LNCAP (cell line): Measurements from ENCODE around the gene CYBC1.

Source experiments
- TF ChIP-seq, protein P1 (sequence below): fragments of 450-650 bp; IDR thresholded peaks from 2 replicates; pipeline ENCODE4 v1.5.1; 2017; ENCODE audit warnings: mild to moderate bottlenecking

CYBC1 gene

DNA sequence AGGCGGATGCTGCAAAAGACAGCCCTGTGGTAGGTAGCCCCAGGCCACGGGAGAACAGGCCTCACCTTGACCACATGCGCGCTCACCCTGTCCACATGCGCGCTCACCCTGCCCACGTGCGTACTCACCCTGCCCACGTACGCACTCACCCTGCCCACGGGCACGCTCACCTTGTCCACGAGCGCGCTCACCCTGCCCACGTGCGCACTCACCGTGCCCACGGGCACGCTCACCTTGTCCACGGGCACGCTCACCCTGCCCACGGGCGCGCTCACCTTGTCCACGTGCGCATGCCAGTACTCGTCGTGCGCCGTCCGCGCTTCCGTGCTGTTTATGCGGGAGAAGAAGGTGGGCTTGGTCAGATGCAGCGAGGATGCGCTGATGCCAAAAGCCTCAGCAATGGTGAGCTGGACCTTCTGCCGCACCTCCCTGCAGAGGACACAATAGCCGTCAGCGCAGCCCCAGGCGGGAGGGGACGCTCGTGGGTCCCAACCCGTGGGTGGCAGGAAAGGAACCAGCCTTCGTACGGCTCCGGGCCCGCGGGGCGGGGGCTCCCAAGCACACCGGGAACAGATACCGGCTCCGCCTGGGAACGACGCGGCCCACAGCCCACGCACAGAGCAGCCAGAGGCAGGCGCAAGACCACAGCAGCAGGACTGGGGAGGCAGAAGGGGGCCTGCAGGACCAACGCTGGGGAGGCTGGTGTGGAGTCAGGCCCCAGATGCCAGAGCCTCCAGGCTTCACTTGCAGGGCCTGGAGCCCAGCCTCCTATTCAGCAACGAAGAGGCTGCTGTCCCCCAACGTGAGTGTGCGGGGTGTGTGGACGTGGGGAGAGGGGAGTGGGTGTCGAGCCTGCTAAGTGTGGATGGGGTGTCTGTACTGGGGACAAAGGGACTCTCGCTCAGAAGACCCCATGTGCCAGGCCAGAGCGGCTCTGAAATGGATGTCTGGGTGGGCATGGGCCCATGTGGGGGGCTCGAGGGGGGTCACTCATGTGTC is 46.6 kb downstream of the CYBC1 start:
- TF ChIP-seq, protein P1, sequence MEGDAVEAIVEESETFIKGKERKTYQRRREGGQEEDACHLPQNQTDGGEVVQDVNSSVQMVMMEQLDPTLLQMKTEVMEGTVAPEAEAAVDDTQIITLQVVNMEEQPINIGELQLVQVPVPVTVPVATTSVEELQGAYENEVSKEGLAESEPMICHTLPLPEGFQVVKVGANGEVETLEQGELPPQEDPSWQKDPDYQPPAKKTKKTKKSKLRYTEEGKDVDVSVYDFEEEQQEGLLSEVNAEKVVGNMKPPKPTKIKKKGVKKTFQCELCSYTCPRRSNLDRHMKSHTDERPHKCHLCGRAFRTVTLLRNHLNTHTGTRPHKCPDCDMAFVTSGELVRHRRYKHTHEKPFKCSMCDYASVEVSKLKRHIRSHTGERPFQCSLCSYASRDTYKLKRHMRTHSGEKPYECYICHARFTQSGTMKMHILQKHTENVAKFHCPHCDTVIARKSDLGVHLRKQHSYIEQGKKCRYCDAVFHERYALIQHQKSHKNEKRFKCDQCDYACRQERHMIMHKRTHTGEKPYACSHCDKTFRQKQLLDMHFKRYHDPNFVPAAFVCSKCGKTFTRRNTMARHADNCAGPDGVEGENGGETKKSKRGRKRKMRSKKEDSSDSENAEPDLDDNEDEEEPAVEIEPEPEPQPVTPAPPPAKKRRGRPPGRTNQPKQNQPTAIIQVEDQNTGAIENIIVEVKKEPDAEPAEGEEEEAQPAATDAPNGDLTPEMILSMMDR, result no peak

GRCh38 chr17:82402865-82403264 is 47.7 kb downstream of the CYBC1 start:
- TF ChIP-seq, protein P1, result no peak

- TF ChIP-seq, protein P1, result no peak
Measured at GRCh38 chr17:82400830-82401229, 49.7 kb downstream of the CYBC1 start.

- TF ChIP-seq, protein P1, result no peak
Measured at GRCh38 chr17:82400206-82400605, 50.3 kb downstream of the CYBC1 start.

DNA sequence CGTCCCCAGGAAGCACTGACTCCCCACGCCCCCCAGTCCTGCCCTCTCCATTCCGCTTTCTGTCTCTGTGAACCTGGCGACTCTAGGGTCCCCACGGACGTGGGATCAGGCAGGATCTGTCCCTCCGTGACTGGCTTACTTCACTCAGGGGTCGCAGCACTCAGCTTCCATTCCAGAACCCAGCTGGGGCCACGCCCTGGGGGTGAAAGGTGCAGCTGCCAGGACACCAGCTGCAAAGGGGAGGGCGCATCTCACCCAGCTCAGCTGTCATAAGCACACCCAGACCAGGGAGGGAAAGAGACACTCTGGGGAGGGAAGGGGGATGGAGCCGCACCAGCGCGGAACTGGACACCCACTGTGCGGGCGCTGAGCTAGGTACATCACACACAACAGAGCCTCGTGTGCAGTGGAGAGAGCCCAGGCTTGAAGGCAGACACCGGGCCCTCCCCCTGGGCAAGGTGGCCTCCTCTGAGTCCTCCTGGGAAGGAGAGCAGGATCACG is 50.9 kb downstream of the CYBC1 start:
- TF ChIP-seq, protein P1, result no peak

GRCh38 chr17:82399041-82399441 is 51.5 kb downstream of the CYBC1 start:
- TF ChIP-seq, protein P1, result no peak

- TF ChIP-seq, protein P1, result no peak
Measured at GRCh38 chr17:82397449-82398335, 52.9 kb downstream of the CYBC1 start.
